Right lobe of liver (tissue), 4 donors: ENCODE results near the gene SLAIN2.

Experiments used
- CTCF ChIP-seq, 4 donors: fragments of 200-600 bp in 3 of 4; fragments of 450-650 bp in 1 of 4; IDR thresholded peaks; one replicate each; pipeline versions ENCODE4 v1.5.1 to v1.8.0; 2016 to 2022; ENCODE audit warnings: antibody characterized with exemption in 4 of 4, mild to moderate bottlenecking in 2 of 4
- POLR2A ChIP-seq: fragments of 450-650 bp; IDR thresholded peaks from one replicate; pipeline ENCODE4 v1.6.1; 2017; ENCODE audit warnings: antibody characterized with exemption, mild to moderate bottlenecking
- donor health status: DM: no; HTN: no; CAD: no.
- donor health status: DM: no; HTN: no; CAD: no.
- donor health status: DM: no; HTN: yes; CAD: no.

- no peak for TF ChIP-seq POLR2A
- no peak for TF ChIP-seq CTCF (IDR thresholded peaks at IDR 0.05)
These were observed 1.2 kb downstream of the SLAIN2 start for GRCh38 chr4:48342606-48342880.
